WTC11 (cell line): Measurements from ENCODE around the gene ZEB2.

Experiments used
- ZNF396 ChIP-seq: fragments of 250-450 bp; sonication (Bioruptor Pico); IDR thresholded peaks from 2 replicates; pipeline ENCODE4 v1.8.0; 2021; ENCODE audit warnings: mild to moderate bottlenecking, moderate library complexity, borderline replicate concordance
- TF ChIP-seq, protein P1 (sequence below): sonication (generic); formaldehyde crosslinking; IDR thresholded peaks from 2 replicates; pipeline ENCODE4 v1.8.0; 2023; ENCODE audit warnings: missing genetic modification reagents

DNA sequence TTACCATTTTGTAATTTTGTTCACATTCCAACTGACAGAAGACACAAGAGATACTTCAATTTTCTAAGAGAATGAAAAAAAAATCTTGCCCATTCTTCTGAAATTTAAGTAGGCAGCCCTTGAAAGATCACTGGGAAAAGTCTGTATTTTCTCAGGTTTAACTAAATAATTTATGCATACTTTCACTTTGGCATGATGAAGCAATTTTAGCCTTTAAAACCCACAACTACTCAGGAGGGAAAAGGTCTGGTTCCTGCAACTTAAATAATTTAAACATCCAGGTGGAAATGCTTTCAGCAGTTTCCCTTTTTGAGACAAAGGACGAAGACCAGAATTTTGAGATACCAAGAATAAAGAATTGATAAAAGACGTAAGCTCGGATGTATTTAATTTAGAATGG is 61.4 kb downstream of the ZEB2 start:
- no peak for TF ChIP-seq ZNF396 (CRISPR knock-in tag)
- TF ChIP-seq, protein P1, sequence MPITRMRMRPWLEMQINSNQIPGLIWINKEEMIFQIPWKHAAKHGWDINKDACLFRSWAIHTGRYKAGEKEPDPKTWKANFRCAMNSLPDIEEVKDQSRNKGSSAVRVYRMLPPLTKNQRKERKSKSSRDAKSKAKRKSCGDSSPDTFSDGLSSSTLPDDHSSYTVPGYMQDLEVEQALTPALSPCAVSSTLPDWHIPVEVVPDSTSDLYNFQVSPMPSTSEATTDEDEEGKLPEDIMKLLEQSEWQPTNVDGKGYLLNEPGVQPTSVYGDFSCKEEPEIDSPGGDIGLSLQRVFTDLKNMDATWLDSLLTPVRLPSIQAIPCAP (CRISPR knock-in tag), result no peak
